IPS-15b (cell line): ENCODE measurements around the gene HSD17B1.
"Not testable (repeated sequence)": the region's sequence is repeated elsewhere in the genome, so short reads cannot be mapped to it uniquely, and the experiment has no call there.

ENCODE experiments used
- H3K27me3 ChIP-seq: one replicate; pipeline ENCODE4 v1.6.1; 2013; ENCODE audit warnings: low read length; ENCODE audit not compliant: control insufficient read depth, insufficient read depth
- H3K36me3 ChIP-seq: one replicate; pipeline ENCODE4 v1.6.1; 2013; ENCODE audit warnings: low read length; ENCODE audit not compliant: control insufficient read depth, insufficient read depth
- H3K4me1 ChIP-seq: one replicate; pipeline ENCODE4 v1.6.1; 2013; ENCODE audit warnings: mild to moderate bottlenecking, low read length; ENCODE audit not compliant: control insufficient read depth, insufficient read depth
- H3K4me3 ChIP-seq: one replicate; pipeline ENCODE4 v1.5.1; 2013; ENCODE audit warnings: low read depth, low read length
- H3K9ac ChIP-seq: one replicate; pipeline ENCODE4 v1.6.1; 2013; ENCODE audit warnings: low read depth, mild to moderate bottlenecking, low read length
- H3K9me3 ChIP-seq: one replicate; pipeline ENCODE4 v1.6.1; 2013; ENCODE audit warnings: mild to moderate bottlenecking, low read length; ENCODE audit not compliant: control insufficient read depth, insufficient read depth

Gene HSD17B1

DNA sequence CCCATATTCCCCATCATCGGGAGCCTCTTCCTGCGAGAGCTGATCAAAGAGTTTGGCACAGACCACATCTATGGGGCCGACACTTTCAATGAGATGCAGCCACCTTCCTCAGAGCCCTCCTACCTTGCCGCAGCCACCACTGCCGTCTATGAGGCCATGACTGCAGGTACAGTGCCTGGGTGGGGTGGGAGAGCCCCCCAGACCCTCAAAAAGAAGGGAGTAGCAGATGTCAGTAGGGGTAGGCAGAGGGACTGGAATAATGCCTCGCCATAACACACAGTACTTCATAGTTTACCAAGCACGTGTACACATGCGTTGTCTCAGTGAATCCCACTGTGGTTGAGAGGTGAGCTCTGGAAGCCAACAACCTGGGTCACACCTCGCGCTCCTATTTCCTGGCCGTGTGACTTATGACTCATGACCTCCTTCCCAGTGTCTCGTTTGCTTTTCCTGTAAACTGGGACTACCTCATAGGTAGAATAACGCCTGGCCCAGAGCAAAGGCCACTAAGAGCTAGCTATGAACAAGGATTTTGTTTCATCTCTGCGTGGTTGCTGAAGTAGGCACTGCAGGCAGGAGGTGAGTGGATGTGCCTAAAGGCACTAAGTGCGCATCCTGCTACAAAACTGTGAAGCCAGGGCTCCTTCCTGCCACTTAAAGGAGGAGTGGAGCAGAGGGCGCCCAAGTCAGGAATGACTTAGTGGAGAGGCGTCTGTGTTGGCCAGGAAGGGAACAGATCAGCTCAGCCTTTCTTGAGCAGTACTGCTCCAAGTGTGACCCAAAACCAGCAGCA lies 11.5 kb upstream of the HSD17B1 start:
- no peak overlapping the region for H3K4me3 ChIP-seq
- H3K9ac ChIP-seq = peak overlapping the region; percentile 3
- H3K36me3 ChIP-seq = peaks cover 25% of the 10 kb centered on the region
- no peaks in the 10 kb centered on the region for H3K27me3 ChIP-seq
- no peaks in the 10 kb centered on the region for H3K9me3 ChIP-seq
- no peaks in the 10 kb centered on the region for H3K4me1 ChIP-seq

DNA sequence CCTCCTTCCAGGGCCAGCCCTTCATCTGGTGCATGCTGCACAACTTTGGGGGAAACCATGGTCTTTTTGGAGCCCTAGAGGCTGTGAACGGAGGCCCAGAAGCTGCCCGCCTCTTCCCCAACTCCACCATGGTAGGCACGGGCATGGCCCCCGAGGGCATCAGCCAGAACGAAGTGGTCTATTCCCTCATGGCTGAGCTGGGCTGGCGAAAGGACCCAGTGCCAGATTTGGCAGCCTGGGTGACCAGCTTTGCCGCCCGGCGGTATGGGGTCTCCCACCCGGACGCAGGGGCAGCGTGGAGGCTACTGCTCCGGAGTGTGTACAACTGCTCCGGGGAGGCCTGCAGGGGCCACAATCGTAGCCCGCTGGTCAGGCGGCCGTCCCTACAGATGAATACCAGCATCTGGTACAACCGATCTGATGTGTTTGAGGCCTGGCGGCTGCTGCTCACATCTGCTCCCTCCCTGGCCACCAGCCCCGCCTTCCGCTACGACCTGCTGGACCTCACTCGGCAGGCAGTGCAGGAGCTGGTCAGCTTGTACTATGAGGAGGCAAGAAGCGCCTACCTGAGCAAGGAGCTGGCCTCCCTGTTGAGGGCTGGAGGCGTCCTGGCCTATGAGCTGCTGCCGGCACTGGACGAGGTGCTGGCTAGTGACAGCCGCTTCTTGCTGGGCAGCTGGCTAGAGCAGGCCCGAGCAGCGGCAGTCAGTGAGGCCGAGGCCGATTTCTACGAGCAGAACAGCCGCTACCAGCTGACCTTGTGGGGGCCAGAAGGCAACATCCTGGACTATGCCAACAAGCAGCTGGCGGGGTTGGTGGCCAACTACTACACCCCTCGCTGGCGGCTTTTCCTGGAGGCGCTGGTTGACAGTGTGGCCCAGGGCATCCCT lies 9.3 kb upstream of the HSD17B1 start:
- H3K27me3 ChIP-seq = no peaks in the 10 kb centered on the region
- H3K36me3 ChIP-seq = peaks cover 22% of the 10 kb centered on the region
- H3K4me1 ChIP-seq = no peaks in the 10 kb centered on the region
- no peak overlapping the region for H3K4me3 ChIP-seq
- H3K9me3 ChIP-seq = no peaks in the 10 kb centered on the region
- H3K9ac ChIP-seq = no peak overlapping the region

DNA sequence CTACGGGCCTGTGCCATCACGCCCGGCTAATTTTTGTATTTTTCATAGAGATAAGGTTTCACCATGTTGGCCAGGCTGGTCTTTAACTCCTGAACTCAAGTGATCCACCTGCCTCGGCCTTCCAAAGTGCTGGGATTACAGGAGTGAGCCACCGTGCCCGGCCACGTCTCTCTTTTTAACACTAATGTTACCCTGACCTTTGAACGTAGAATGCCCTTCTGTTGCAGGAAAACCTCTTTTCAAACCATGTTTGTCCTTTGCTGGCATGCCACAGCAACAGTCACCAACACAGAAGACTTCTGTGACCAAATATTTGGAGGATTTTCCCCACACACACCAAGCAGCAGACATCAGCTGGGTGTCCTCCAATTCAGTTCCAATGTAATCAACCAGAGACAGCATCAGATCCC lies 7.8 kb upstream of the HSD17B1 start:
- no peak overlapping the region for H3K4me3 ChIP-seq
- no peak overlapping the region for H3K9ac ChIP-seq
- no peaks in the 10 kb centered on the region for H3K9me3 ChIP-seq
- peaks cover 4% of the 10 kb centered on the region for H3K27me3 ChIP-seq
- peaks cover 5% of the 10 kb centered on the region for H3K4me1 ChIP-seq
- peaks cover 11% of the 10 kb centered on the region for H3K36me3 ChIP-seq

DNA sequence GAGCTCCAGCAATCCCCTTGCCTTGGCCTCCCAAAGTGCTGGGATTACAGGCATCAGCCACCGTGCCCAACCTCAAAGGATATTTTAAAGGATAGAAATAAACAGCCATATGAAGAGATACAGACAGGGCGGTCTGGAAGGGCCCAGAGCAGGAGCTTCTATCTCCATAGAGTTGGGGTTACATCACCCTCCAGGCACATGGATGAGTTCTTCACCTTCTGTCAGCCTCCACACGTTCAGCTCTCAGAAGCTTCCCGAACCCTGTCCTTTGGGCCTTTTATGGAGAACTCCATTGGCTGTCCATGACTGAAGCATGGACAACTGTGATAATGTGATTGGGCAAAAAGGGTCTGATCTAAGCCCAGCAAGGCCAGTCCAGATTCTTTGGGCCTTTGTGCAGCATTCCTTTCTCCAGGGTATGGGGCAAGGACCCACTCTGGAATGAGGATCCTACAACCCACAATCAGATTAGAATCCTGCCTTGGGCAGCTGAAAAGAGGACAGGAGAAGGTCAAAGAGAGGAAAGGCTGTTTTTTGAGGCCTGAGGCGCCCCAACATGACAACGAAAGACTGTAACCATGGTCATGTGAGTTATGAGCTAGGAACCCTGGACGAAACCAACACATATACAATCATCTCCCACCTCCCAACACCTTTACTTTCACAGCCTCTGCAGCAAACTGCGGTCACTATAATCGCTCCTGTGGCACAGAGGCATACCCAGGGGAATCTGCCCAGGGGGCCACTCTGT lies 6.8 kb upstream of the HSD17B1 start:
- H3K4me1 ChIP-seq, H3K27me3 ChIP-seq, H3K9me3 ChIP-seq, H3K9ac ChIP-seq, H3K4me3 ChIP-seq: not testable (repeated sequence)
- H3K36me3 ChIP-seq = peaks cover 10% of the 10 kb centered on the region

DNA sequence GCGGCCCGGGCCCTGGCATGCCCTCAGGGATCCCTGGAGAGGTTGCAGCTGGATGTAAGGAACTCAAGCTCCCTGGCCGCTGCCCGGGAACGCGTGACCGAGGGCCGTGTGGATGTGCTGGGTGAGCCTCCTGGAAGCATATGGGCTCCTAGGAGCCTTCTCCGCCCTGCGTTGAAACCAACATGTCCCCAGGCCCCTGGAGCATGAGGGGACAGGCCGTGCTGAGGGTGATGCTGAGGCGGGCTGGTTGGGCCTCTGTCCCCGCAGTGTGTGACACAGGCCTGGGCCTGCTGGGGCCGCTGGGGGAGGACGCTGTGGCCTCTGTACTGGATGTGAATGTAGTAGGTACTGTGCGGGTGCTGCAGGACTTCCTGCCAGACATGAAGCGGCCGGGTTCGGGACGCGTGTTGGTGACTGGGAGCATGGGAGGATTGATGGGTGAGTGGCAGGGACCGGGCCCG lies 5.7 kb upstream of the HSD17B1 start:
- no peaks in the 10 kb centered on the region for H3K9me3 ChIP-seq
- peaks cover 4% of the 10 kb centered on the region for H3K27me3 ChIP-seq
- H3K9ac ChIP-seq = no peak overlapping the region
- peaks cover 6% of the 10 kb centered on the region for H3K36me3 ChIP-seq
- H3K4me3 ChIP-seq = no peak overlapping the region
- H3K4me1 ChIP-seq = peaks cover 5% of the 10 kb centered on the region

GRCh38 chr17:42547698-42548069 lies 5.0 kb upstream of the HSD17B1 start:
- peak overlapping the region; percentile 60 for H3K4me3 ChIP-seq
- peaks cover 5% of the 10 kb centered on the region for H3K4me1 ChIP-seq
- no peaks in the 10 kb centered on the region for H3K9me3 ChIP-seq
- H3K9ac ChIP-seq = no peak overlapping the region
- peaks cover 6% of the 10 kb centered on the region for H3K36me3 ChIP-seq
- H3K27me3 ChIP-seq = peaks cover 4% of the 10 kb centered on the region

DNA sequence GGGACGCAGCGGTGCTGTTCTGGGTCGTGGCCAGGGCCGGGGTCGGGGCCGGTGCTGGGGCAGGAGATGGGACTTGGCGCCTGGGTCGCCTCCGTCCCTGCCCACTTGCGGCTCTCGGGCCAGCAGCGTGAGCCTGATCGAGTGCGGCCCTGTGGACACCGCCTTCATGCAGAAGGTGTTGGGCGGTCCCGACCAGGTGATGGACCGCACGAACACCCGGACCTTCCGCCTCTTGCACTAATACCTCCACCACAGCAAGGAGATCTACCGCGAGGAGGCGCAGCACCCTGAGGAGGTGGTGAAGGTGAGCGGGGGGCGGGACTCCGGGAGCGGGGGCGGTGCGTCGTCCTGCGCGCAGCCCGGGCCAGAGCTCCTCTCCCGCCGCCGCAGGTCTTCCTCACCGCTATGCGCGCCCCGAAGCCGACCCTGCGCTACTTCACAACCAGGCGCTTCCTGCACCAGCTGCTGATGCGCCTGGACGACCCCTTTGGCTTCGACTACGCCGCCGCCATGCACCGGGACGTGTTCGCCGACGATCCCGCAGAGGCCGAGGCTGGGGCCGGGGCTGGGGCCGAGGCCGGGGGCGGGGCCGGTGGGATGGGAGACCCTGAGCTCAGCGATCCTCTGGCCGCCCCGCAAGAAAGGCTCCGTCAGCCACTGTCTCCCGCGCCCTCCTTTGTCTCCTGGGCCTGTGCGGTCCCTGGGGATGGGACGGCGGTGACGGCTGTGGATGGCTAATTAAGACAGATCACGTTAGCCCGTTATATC lies 4.5 kb upstream of the HSD17B1 start:
- no peaks in the 10 kb centered on the region for H3K9me3 ChIP-seq
- H3K4me3 ChIP-seq = peak overlapping the region; percentile 60
- H3K4me1 ChIP-seq = peaks cover 5% of the 10 kb centered on the region
- H3K27me3 ChIP-seq = peaks cover 4% of the 10 kb centered on the region
- no peak overlapping the region for H3K9ac ChIP-seq
- peaks cover 4% of the 10 kb centered on the region for H3K36me3 ChIP-seq

GRCh38 chr17:42548993-42549755 lies 3.5 kb upstream of the HSD17B1 start:
- Histone ChIP-seq H3K36me3 (no peaks in the 10 kb centered on the region), H3K4me3 (peak overlapping the region; percentile 60), H3K4me1 (peaks cover 5% of the 10 kb centered on the region), H3K9ac (no peak overlapping the region), H3K27me3 (peaks cover 4% of the 10 kb centered on the region), H3K9me3 (no peaks in the 10 kb centered on the region)

DNA sequence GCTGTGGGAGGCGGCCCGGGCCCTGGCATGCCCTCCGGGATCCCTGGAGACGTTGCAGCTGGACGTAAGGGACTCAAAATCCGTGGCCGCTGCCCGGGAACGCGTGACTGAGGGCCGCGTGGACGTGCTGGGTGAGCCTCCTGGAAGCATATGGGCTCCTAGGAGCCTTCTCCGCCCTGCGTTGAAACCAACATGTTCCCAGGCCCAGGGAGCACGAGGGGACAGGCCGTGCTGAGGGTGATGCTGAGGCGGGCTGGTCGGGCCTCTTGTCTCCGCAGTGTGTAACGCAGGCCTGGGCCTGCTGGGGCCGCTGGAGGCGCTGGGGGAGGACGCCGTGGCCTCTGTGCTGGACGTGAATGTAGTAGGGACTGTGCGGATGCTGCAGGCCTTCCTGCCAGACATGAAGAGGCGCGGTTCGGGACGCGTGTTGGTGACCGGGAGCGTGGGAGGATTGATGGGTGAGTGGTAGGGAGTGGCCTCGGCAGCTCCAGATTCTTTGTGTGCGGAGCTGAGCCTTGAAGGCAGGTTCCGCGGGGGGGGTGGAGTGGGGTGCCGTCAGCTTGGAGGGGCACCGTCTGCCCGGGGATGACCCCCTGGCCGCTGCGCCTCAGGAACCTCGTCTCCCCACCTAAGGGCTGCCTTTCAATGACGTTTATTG lies 567 bp downstream of the HSD17B1 start:
- H3K27me3 ChIP-seq = peaks cover 4% of the 10 kb centered on the region
- no peaks in the 10 kb centered on the region for H3K36me3 ChIP-seq
- H3K4me1 ChIP-seq = peaks cover 7% of the 10 kb centered on the region
- no peak overlapping the region for H3K4me3 ChIP-seq
- no peaks in the 10 kb centered on the region for H3K9me3 ChIP-seq
- H3K9ac ChIP-seq = no peak overlapping the region

DNA sequence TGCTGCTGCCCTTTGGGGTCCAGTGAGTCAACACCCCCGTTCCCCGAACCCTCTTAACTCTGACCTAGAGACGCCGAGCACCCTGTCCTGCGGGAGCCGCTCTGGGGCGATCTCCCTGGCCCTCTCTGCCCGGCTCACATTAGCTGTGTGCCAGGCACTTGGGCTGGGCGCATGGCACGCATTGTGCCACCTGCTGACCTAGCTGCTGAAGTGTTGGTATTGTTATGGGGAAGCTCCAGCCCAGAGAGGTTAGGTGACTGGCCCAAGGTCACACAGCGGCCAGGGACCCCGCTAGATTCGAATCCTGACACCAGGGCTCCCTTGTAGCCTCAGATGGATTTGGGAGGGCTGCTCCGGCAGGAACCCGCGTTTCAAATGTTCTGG lies 1.1 kb downstream of the HSD17B1 start:
- Histone ChIP-seq H3K36me3 (no peaks in the 10 kb centered on the region), H3K4me3 (peak overlapping the region; percentile 93), H3K9me3 (no peaks in the 10 kb centered on the region), H3K27me3 (peaks cover 4% of the 10 kb centered on the region), H3K4me1 (peaks cover 4% of the 10 kb centered on the region), H3K9ac (no peak overlapping the region)
